PC-3 (cell line): Measurements from ENCODE around the gene DGUOK. TPM values are rescaled to one million over a fixed set of nuclear protein-coding genes. Genes with fewer than 3 reads are reported as not detected.

Experiments used
- ATAC-seq: fragments of 200-7000 bp; cut with Tn5 transposase; 2 replicates; pipeline ENCODE4 v1.9.1; 2020; ENCODE audit warnings: mild to moderate bottlenecking, moderate library complexity
- BruUV-seq: library from RNA; stranded (reverse); fragments of 400-500 nt; replicated peaks from 2 replicates; lab custom pipeline; 2021; lab: Mats Ljungman, UMichigan
- CTCF ChIA-PET: fragments of 300-600 bp; sonication (Branson Sonifier 250); formaldehyde crosslinking; loops from one replicate; lab custom pipeline; 2022; ENCODE audit warnings: antibody characterized with exemption; lab: Charles Lee
- POLR2A ChIA-PET: fragments of 300-600 bp; sonication (Branson Sonifier 250); formaldehyde crosslinking; loops from one replicate; lab custom pipeline; 2022; ENCODE audit warnings: antibody characterized with exemption; ENCODE audit not compliant: unreplicated experiment; lab: Charles Lee
- DNase-seq: peaks from one replicate; pipeline ENCODE4 v3.0.0-alpha.2; 2015
- H2AFZ ChIP-seq: fragments of 300-600 bp; sonication (generic); 2 replicates; pipeline ENCODE4 v1.6.0; 2016; ENCODE audit warnings: antibody characterized with exemption, low read length
- H3F3A ChIP-seq: fragments of 300-600 bp; sonication (generic); one replicate; pipeline ENCODE4 v1.6.0; 2017; ENCODE audit warnings: antibody characterized with exemption, low read length, control low read depth, mild to moderate bottlenecking; ENCODE audit not compliant: unreplicated experiment
- H3K27ac ChIP-seq: fragments of 300-600 bp; sonication (generic); 2 replicates; pipeline ENCODE4 v1.5.1; 2016; ENCODE audit warnings: mild to moderate bottlenecking, low read length
- H3K27me3 ChIP-seq: fragments of 300-600 bp; sonication (generic); 2 replicates; pipeline ENCODE4 v1.6.1; 2016; ENCODE audit warnings: low read length, mixed read lengths
- H3K36me3 ChIP-seq: fragments of 300-600 bp; sonication (generic); 2 replicates; pipeline ENCODE4 v1.6.1; 2016; ENCODE audit warnings: low read depth, mixed run types, low read length, mixed read lengths
- H3K4me1 ChIP-seq: fragments of 300-600 bp; sonication (generic); 2 replicates; pipeline ENCODE4 v1.5.1; 2016; ENCODE audit warnings: low read length; ENCODE audit not compliant: insufficient read depth
- H3K4me2 ChIP-seq: fragments of 300-600 bp; sonication (generic); 2 replicates; pipeline ENCODE4 v1.6.0; 2016; ENCODE audit warnings: low read length
- H3K4me3 ChIP-seq: fragments of 300-600 bp; sonication (generic); 2 replicates; pipeline ENCODE4 v1.5.1; 2016; ENCODE audit warnings: mild to moderate bottlenecking, low read length, mixed read lengths
- H3K79me2 ChIP-seq: fragments of 300-600 bp; sonication (generic); 2 replicates; pipeline ENCODE4 v1.6.1; 2017; ENCODE audit warnings: low read length, mixed read lengths
- H3K9ac ChIP-seq: fragments of 300-600 bp; sonication (generic); 2 replicates; pipeline ENCODE4 v1.6.0; 2016; ENCODE audit warnings: mild to moderate bottlenecking, low read length
- H3K9me2 ChIP-seq: fragments of 300-600 bp; sonication (generic); replicated peaks from 2 replicates; pipeline ENCODE4 v1.6.1; 2016; ENCODE audit warnings: mixed run types, low read length, mixed read lengths
- H3K9me3 ChIP-seq: fragments of 300-600 bp; sonication (generic); 2 replicates; pipeline ENCODE4 v1.6.1; 2016; ENCODE audit warnings: low read length, mixed read lengths
- H4K20me1 ChIP-seq: fragments of 300-600 bp; sonication (generic); 2 replicates; pipeline ENCODE4 v1.6.1; 2016; ENCODE audit warnings: low read length, mixed read lengths
- CTCF ChIP-seq: fragments of 300-600 bp; sonication (generic); conservative IDR thresholded peaks from 2 replicates; pipeline ENCODE4 v1.5.1; 2017; ENCODE audit warnings: antibody characterized with exemption, low read depth, mild to moderate bottlenecking, low read length
- EZH2 ChIP-seq: fragments of 300-600 bp; sonication (generic); IDR thresholded peaks from one replicate; pipeline ENCODE4 v1.6.1; 2017; ENCODE audit warnings: antibody characterized with exemption, mild to moderate bottlenecking, low read length; ENCODE audit not compliant: unreplicated experiment
- EZH2phosphoT487 ChIP-seq: fragments of 300-600 bp; sonication (generic); IDR thresholded peaks from 2 replicates; pipeline ENCODE4 v1.6.1; 2018; ENCODE audit warnings: mild to moderate bottlenecking, antibody characterized with exemption, low read length, borderline replicate concordance
- intact Hi-C: fragments of 100-400 bp; cut with micrococcal nuclease; formaldehyde crosslinking; loops from 2 replicates; pipeline ENCODE4 v1.9.0; 2023
- total RNA-seq: library from RNA; depleted of rRNA; stranded (reverse); fragments of >200 nt; gene quantifications from 2 replicates; pipeline ENCODE4 v1.2.3, GENCODE V29; 2014

Gene DGUOK
- total RNA-seq, 1 experiment from 2014 or later = 61.3 TPM

- no peak overlapping the region for H2AFZ ChIP-seq
- no peak overlapping the region for H3K27ac ChIP-seq
- ATAC-seq = no peak
- no peak overlapping the region for H3K9ac ChIP-seq
- peaks cover 70% of the 10 kb centered on the region for H3K79me2 ChIP-seq
- peaks cover 15% of the 10 kb centered on the region; the same call in 1 of the 2 replicates for H4K20me1 ChIP-seq
- POLR2A ChIA-PET = no interaction called here
- no peaks in the 10 kb centered on the region for H3K9me2 ChIP-seq
- intact Hi-C loops = no loop called here
- TF ChIP-seq EZH2phosphoT487 (no peak), EZH2 (no peak), CTCF (no peak)
- peaks cover 15% of the 10 kb centered on the region for H3K4me1 ChIP-seq
- no peaks in the 10 kb centered on the region for H3K9me3 ChIP-seq
- no peak overlapping the region for H3K4me3 ChIP-seq
- peaks cover 32% of the 10 kb centered on the region for H3K36me3 ChIP-seq
- DNase-seq = no peak
- H3K27me3 ChIP-seq = no peaks in the 10 kb centered on the region
- CTCF ChIA-PET = no interaction called here
- H3F3A ChIP-seq = no peaks in the 10 kb centered on the region
- no peak overlapping the region for H3K4me2 ChIP-seq
- BruUV-seq = no TSS peak
Measured at GRCh38 chr2:73942664-73943063, 16.0 kb downstream of the DGUOK start.

GRCh38 chr2:73944714-73945113 is 18.0 kb downstream of the DGUOK start:
- no peak overlapping the region for H3K4me3 ChIP-seq
- intact Hi-C loops = no loop called here
- H3K4me1 ChIP-seq = no peaks in the 10 kb centered on the region
- H3K9me3 ChIP-seq = no peaks in the 10 kb centered on the region
- ChIA-PET POLR2A (no interaction called here), CTCF (no interaction called here)
- H3K27me3 ChIP-seq = no peaks in the 10 kb centered on the region
- no peaks in the 10 kb centered on the region for H3K9me2 ChIP-seq
- no TSS peak for BruUV-seq
- no peak for ATAC-seq
- peaks cover 46% of the 10 kb centered on the region for H3K36me3 ChIP-seq
- H2AFZ ChIP-seq = no peak overlapping the region
- H3K79me2 ChIP-seq = peaks cover 52% of the 10 kb centered on the region
- H3K4me2 ChIP-seq = no peak overlapping the region
- no peak for TF ChIP-seq EZH2
- no peak for TF ChIP-seq CTCF
- TF ChIP-seq EZH2phosphoT487 = no peak
- H4K20me1 ChIP-seq = peaks cover 4% of the 10 kb centered on the region; the same call in 1 of the 2 replicates
- no peak for DNase-seq
- no peak overlapping the region for H3K9ac ChIP-seq
- H3F3A ChIP-seq = no peaks in the 10 kb centered on the region
- H3K27ac ChIP-seq = no peak overlapping the region

- Histone ChIP-seq H3K9ac (no peak overlapping the region), H3F3A (no peaks in the 10 kb centered on the region), H3K36me3 (peaks cover 54% of the 10 kb centered on the region), H3K27me3 (no peaks in the 10 kb centered on the region), H2AFZ (no peak overlapping the region), H3K4me3 (no peak overlapping the region), H3K4me2 (no peak overlapping the region), H4K20me1 (no peaks in the 10 kb centered on the region), H3K27ac (no peak overlapping the region), H3K9me3 (no peaks in the 10 kb centered on the region), H3K79me2 (peaks cover 37% of the 10 kb centered on the region), H3K4me1 (no peaks in the 10 kb centered on the region), H3K9me2 (no peaks in the 10 kb centered on the region)
- no peak for TF ChIP-seq EZH2
- TF ChIP-seq EZH2phosphoT487 = no peak
- ATAC-seq (no peak), DNase-seq (no peak)
- intact Hi-C loops = no loop called here
- BruUV-seq = no TSS peak
- ChIA-PET POLR2A (no interaction called here), CTCF (no interaction called here)
Measured at GRCh38 chr2:73946215-73946614, 19.5 kb downstream of the DGUOK start.
